Endothelial cell of umbilical vein (primary cell): ENCODE results near the gene TCAP. TPM values are rescaled to one million over a fixed set of nuclear protein-coding genes. Genes with fewer than 3 reads are reported as not detected.

Experiments used
- BruUV-seq: library from RNA; stranded (reverse); fragments of 400-500 nt; replicated peaks from 2 replicates; lab custom pipeline; 2021; lab: Mats Ljungman, UMichigan
- CTCF ChIA-PET: fragments of 300-600, 350-600 bp; sonication (Branson Sonifier 250); formaldehyde crosslinking; loops from one replicate; lab custom pipeline; 2021; ENCODE audit warnings: antibody characterized with exemption, inconsistent platforms; lab: Charles Lee
- POLR2A ChIA-PET: fragments of 300-600, 350-600 bp; sonication (Branson Sonifier 250); formaldehyde crosslinking; loops from one replicate; lab custom pipeline; 2021; ENCODE audit warnings: antibody characterized with exemption, inconsistent platforms; lab: Charles Lee
- DNase-seq: peaks from one replicate; pipeline ENCODE4 v3.0.0-alpha.2; 2011; ENCODE audit warnings: low read depth, low spot score
- FAIRE-seq: peaks from 2 replicates; lab custom pipeline; 2011; peaks lifted over from hg19 to GRCh38; lab: Jason Lieb, UNC
- H2AFZ ChIP-seq: 2 replicates; pipeline ENCODE4 v1.6.0; 2012; ENCODE audit warnings: low read depth, low read length, control low read depth, inconsistent platforms
- H3K27ac ChIP-seq: 2 replicates; pipeline ENCODE4 v1.5.1; 2011; ENCODE audit warnings: low read depth, mild to moderate bottlenecking, control low read depth, low read length, moderate library complexity; ENCODE audit not compliant: insufficient read depth
- H3K27me3 ChIP-seq, 2 experiments: 2 replicates each; pipeline versions ENCODE4 v1.6.0 to v1.6.1; 2011; ENCODE audit warnings: low read length in 2 of 2, mixed read lengths in 1 of 2; ENCODE audit not compliant: control insufficient read depth in 2 of 2, insufficient read depth in 2 of 2
- H3K36me3 ChIP-seq, 2 experiments: 2 replicates in 1 of 2; 3 replicates in 1 of 2; pipeline ENCODE4 v1.5.1; 2011; ENCODE audit warnings: low read length in 2 of 2, mild to moderate bottlenecking in 1 of 2, moderate library complexity in 1 of 2; ENCODE audit not compliant: control insufficient read depth in 2 of 2, insufficient read depth in 2 of 2; ENCODE audit errors: extremely low read depth in 1 of 2
- H3K4me1 ChIP-seq: 3 replicates; pipeline ENCODE4 v1.5.1; 2011; ENCODE audit warnings: mild to moderate bottlenecking, low read length; ENCODE audit not compliant: control insufficient read depth, insufficient read depth; ENCODE audit errors: extremely low read depth
- H3K4me2 ChIP-seq: 2 replicates; pipeline ENCODE4 v1.6.1; 2011; ENCODE audit warnings: low read length, control low read depth, mixed read lengths; ENCODE audit not compliant: insufficient read depth
- H3K4me3 ChIP-seq, 3 experiments: fragments of 200-600 bp in 1 of 3; sonication (generic), shearing (Covaris generic) in 1 of 3; replicated peaks in 1 of 3; 2 replicates each; pipeline ENCODE4 v1.5.1; 2011 to 2016; ENCODE audit warnings: control low read depth in 3 of 3, low read length in 3 of 3, mild to moderate bottlenecking in 2 of 3, inconsistent platforms in 1 of 3, low read depth in 1 of 3, moderate library complexity in 1 of 3; ENCODE audit not compliant: insufficient read depth in 1 of 3
- H3K79me2 ChIP-seq: 2 replicates; pipeline ENCODE4 v1.6.0; 2012; ENCODE audit warnings: low read length, inconsistent platforms; ENCODE audit not compliant: control insufficient read depth, insufficient read depth
- H3K9ac ChIP-seq: replicated peaks from 2 replicates; pipeline ENCODE3; 2011; ENCODE audit warnings: low read length, control low read depth; ENCODE audit not compliant: insufficient read depth; ENCODE audit errors: extremely low read depth
- H3K9me1 ChIP-seq: replicated peaks from 3 replicates; pipeline ENCODE4 v1.6.0; 2011; ENCODE audit warnings: mild to moderate bottlenecking, low read length; ENCODE audit not compliant: control insufficient read depth, insufficient read depth; ENCODE audit errors: extremely low read depth
- H3K9me3 ChIP-seq: replicated peaks from 2 replicates; pipeline ENCODE4 v1.5.1; 2012; ENCODE audit warnings: low read length, inconsistent platforms; ENCODE audit not compliant: control insufficient read depth, insufficient read depth
- H4K20me1 ChIP-seq: replicated peaks from 2 replicates; pipeline ENCODE3; 2011; ENCODE audit warnings: mild to moderate bottlenecking, low read length; ENCODE audit not compliant: control insufficient read depth, insufficient read depth; ENCODE audit errors: extremely low read depth
- EZH2 ChIP-seq: IDR thresholded peaks from 2 replicates; pipeline ENCODE4 v1.6.1; 2012; ENCODE audit warnings: borderline replicate concordance, low read depth, mild to moderate bottlenecking, moderate library complexity, low read length, inconsistent platforms; ENCODE audit not compliant: severe bottlenecking
- FOS ChIP-seq: IDR thresholded peaks from 2 replicates; pipeline ENCODE4 v1.6.1; 2011; ENCODE audit warnings: mild to moderate bottlenecking, low read length, moderate library complexity, borderline replicate concordance; ENCODE audit not compliant: insufficient read depth
- GATA2 ChIP-seq: IDR thresholded peaks from 2 replicates; pipeline ENCODE4 v1.7.0; 2011; ENCODE audit warnings: low read depth, mild to moderate bottlenecking, moderate library complexity, mixed read lengths, low read length; ENCODE audit not compliant: insufficient read length, insufficient read depth
- JUN ChIP-seq: IDR thresholded peaks from 2 replicates; pipeline ENCODE4 v1.6.1; 2011; ENCODE audit warnings: borderline replicate concordance, low read depth; ENCODE audit not compliant: insufficient read length, insufficient read depth
- MYC ChIP-seq: IDR thresholded peaks from one replicate; pipeline ENCODE4 v1.6.1; 2011; ENCODE audit warnings: mild to moderate bottlenecking, low read depth, low read length
- POLR2A ChIP-seq: IDR thresholded peaks from 2 replicates; pipeline ENCODE4 v1.6.1; 2012; ENCODE audit warnings: low read depth, mild to moderate bottlenecking, control low read depth, low read length
- POLR2AphosphoS5 ChIP-seq: IDR thresholded peaks from 2 replicates; pipeline ENCODE4 v1.6.1; 2012; ENCODE audit warnings: low read depth, mild to moderate bottlenecking, control low read depth, low read length, moderate library complexity; ENCODE audit not compliant: insufficient read depth
- dilution Hi-C: fragments of 300-500 bp; cut with MboI; formaldehyde crosslinking; loops from one replicate; pipeline ENCODE4 v1.15.0; 2019; ENCODE audit warnings: low sequenced_read_pairs; ENCODE audit not compliant: extremely low pct_ligation_motif_present
- intact Hi-C: fragments of 100-400 bp; cut with micrococcal nuclease; formaldehyde crosslinking; loops from one replicate; pipeline ENCODE4 v1.10.0; 2022
- polyA plus RNA-seq, 4 experiments: library from polyadenylated mRNA; depleted of rRNA in 3 of 4; stranded (reverse) in 3 of 4; unstranded in 1 of 4; fragments of >200 nt; gene quantifications; 2 replicates each; pipeline versions ENCODE4 v1.2.1 to v1.2.3, GENCODE V29; 2011 to 2012; ENCODE audit warnings: missing spikeins in 1 of 4
- total RNA-seq: library from RNA; stranded (reverse); gene quantifications from 2 replicates; pipeline ENCODE4 v1.2.3, GENCODE V29; 2021
- TF ChIP-seq, protein P1 (sequence below), 2 donors: IDR thresholded peaks; 1 replicate in 1 of 2; 2 replicates in 1 of 2; pipeline ENCODE4 v1.5.1; 2011; ENCODE audit warnings: low read length in 2 of 2, mild to moderate bottlenecking in 2 of 2, moderate library complexity in 2 of 2, control low read depth in 1 of 2, inconsistent platforms in 1 of 2, low read depth in 1 of 2; ENCODE audit not compliant: insufficient read depth in 1 of 2; ENCODE audit errors: extremely low read depth in 1 of 2
- TF ChIP-seq, protein P2 (sequence below): IDR thresholded peaks from 2 replicates; pipeline ENCODE4 v1.6.1; 2011; ENCODE audit not compliant: insufficient read depth, insufficient read length

Gene TCAP
- total and polyA plus RNA-seq, 2 donors (not counting 3 experiments of a cell fraction or from before 2014, with no cell fraction given) = 0.51 to 0.93 TPM

- Histone ChIP-seq H3K4me2 (no peak overlapping the region), H3K9me1 (no peaks in the 10 kb centered on the region), H3K4me1 (no peaks in the 10 kb centered on the region), H3K9me3 (no peaks in the 10 kb centered on the region), H3K36me3 (no peaks in the 10 kb centered on the region), H3K27me3 (peaks cover 44% of the 10 kb centered on the region in 2 experiments), H3K27ac (no peak overlapping the region), H3K79me2 (no peaks in the 10 kb centered on the region), H3K9ac (no peak overlapping the region), H4K20me1 (no peaks in the 10 kb centered on the region), H3K4me3 (no peak overlapping the region), H2AFZ (no peak overlapping the region)
- TF ChIP-seq MYC (no peak), POLR2A (no peak), FOS (no peak), EZH2 (no peak), JUN (no peak), POLR2AphosphoS5 (no peak), GATA2 (no peak)
- TF ChIP-seq, protein P1, sequence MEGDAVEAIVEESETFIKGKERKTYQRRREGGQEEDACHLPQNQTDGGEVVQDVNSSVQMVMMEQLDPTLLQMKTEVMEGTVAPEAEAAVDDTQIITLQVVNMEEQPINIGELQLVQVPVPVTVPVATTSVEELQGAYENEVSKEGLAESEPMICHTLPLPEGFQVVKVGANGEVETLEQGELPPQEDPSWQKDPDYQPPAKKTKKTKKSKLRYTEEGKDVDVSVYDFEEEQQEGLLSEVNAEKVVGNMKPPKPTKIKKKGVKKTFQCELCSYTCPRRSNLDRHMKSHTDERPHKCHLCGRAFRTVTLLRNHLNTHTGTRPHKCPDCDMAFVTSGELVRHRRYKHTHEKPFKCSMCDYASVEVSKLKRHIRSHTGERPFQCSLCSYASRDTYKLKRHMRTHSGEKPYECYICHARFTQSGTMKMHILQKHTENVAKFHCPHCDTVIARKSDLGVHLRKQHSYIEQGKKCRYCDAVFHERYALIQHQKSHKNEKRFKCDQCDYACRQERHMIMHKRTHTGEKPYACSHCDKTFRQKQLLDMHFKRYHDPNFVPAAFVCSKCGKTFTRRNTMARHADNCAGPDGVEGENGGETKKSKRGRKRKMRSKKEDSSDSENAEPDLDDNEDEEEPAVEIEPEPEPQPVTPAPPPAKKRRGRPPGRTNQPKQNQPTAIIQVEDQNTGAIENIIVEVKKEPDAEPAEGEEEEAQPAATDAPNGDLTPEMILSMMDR (IDR thresholded peaks at IDR 0.05; ENCODE audit: extremely low read depth in 1 of 2, insufficient read depth in 1 of 2, low read depth in 1 of 2, low read length in 2 of 2) = no peak
- TF ChIP-seq, protein P2, sequence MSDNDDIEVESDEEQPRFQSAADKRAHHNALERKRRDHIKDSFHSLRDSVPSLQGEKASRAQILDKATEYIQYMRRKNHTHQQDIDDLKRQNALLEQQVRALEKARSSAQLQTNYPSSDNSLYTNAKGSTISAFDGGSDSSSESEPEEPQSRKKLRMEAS = no peak
- dilution Hi-C loops = no loop called here
- FAIRE-seq (no peak), DNase-seq (no peak)
- CTCF ChIA-PET = interaction anchor here (0.7 to 3.5 kb wide), 11 partner anchors 9 to 360 kb away, joined by 3 to 70 read pairs (median 9); partner anchors contain the start of gene STARD3
- POLR2A ChIA-PET = no interaction called here
- intact Hi-C loops = loop anchor here (10.0 kb wide), 1 partner anchor 330 kb away; no protein-coding TSS in a partner anchor
- no TSS peak for BruUV-seq
These were observed 40.8 kb upstream of the TCAP start for GRCh38 chr17:39624313-39624712.
